IMR-90 (cell line): ENCODE measurements around the gene SYNE2.

Source experiments
- BHLHE40 ChIP-seq: fragments of 150-350 bp; IDR thresholded peaks from 2 replicates; pipeline ENCODE4 v1.6.1; 2016; ENCODE audit warnings: mild to moderate bottlenecking, low read depth, low read length
- CEBPB ChIP-seq: IDR thresholded peaks from 2 replicates; pipeline ENCODE4 v1.6.1; 2012; ENCODE audit warnings: low read depth, low read length, improper control_type of control experiment
- POLR2A ChIP-seq: IDR thresholded peaks from 2 replicates; pipeline ENCODE4 v1.6.1; 2012; ENCODE audit warnings: mild to moderate bottlenecking, low read depth, low read length
- TF ChIP-seq, protein P1 (sequence below): conservative IDR thresholded peaks from 2 replicates; pipeline ENCODE4 v1.5.1; 2012; ENCODE audit warnings: mild to moderate bottlenecking, low read depth, low read length, improper control_type of control experiment

DNA sequence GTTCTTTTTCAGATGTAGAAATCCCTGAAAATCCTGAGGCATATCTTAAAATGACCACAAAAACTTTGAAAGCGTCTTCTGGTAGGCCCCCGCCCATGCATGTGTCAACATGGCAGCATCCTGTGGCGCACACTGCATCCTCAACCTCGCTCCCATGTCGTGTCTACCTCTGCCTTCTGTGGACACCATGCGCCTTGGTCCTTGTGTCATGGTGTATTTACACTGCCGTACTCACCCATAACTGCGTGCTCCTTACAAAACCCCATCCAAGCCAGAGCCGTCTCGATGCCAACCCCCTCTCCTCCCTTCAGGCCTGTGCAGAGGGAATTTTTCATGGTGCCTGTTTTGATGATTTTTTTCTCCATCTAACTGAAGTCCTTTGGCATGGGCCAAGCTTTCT, 362.5 kb downstream of the SYNE2 start:
- TF ChIP-seq POLR2A (no peak), CEBPB (no peak), BHLHE40 (no peak)
- TF ChIP-seq, protein P1, sequence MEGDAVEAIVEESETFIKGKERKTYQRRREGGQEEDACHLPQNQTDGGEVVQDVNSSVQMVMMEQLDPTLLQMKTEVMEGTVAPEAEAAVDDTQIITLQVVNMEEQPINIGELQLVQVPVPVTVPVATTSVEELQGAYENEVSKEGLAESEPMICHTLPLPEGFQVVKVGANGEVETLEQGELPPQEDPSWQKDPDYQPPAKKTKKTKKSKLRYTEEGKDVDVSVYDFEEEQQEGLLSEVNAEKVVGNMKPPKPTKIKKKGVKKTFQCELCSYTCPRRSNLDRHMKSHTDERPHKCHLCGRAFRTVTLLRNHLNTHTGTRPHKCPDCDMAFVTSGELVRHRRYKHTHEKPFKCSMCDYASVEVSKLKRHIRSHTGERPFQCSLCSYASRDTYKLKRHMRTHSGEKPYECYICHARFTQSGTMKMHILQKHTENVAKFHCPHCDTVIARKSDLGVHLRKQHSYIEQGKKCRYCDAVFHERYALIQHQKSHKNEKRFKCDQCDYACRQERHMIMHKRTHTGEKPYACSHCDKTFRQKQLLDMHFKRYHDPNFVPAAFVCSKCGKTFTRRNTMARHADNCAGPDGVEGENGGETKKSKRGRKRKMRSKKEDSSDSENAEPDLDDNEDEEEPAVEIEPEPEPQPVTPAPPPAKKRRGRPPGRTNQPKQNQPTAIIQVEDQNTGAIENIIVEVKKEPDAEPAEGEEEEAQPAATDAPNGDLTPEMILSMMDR, result no peak
